ENCODE data around the gene SOX11. TPM values are rescaled to one million over a fixed set of nuclear protein-coding genes. Genes with fewer than 3 reads are reported as not detected.

SOX11 gene
- total RNA-seq, 3 donors from 2014 or later: 0.12 to 9.5 (median 0.14) TPM

GRCh38 chr2:5741242-5741641 lies 49.1 kb downstream of the SOX11 start:
- DNase-seq (no peak), ATAC-seq (no peak)
- TF ChIP-seq, protein P1, sequence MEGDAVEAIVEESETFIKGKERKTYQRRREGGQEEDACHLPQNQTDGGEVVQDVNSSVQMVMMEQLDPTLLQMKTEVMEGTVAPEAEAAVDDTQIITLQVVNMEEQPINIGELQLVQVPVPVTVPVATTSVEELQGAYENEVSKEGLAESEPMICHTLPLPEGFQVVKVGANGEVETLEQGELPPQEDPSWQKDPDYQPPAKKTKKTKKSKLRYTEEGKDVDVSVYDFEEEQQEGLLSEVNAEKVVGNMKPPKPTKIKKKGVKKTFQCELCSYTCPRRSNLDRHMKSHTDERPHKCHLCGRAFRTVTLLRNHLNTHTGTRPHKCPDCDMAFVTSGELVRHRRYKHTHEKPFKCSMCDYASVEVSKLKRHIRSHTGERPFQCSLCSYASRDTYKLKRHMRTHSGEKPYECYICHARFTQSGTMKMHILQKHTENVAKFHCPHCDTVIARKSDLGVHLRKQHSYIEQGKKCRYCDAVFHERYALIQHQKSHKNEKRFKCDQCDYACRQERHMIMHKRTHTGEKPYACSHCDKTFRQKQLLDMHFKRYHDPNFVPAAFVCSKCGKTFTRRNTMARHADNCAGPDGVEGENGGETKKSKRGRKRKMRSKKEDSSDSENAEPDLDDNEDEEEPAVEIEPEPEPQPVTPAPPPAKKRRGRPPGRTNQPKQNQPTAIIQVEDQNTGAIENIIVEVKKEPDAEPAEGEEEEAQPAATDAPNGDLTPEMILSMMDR (IDR thresholded peaks at IDR 0.05): no peak
- no peaks in the 10 kb centered on the region for H3K36me3 ChIP-seq (ENCODE audit: low read depth)
- intact Hi-C loops (cut with DNase I, micrococcal nuclease): no loop called here
- peaks cover 6% of the 10 kb centered on the region for H3K9me3 ChIP-seq
- H3K4me3 ChIP-seq: no peak overlapping the region
- no peaks in the 10 kb centered on the region for H3K4me1 ChIP-seq (ENCODE audit: low read depth)

DNA sequence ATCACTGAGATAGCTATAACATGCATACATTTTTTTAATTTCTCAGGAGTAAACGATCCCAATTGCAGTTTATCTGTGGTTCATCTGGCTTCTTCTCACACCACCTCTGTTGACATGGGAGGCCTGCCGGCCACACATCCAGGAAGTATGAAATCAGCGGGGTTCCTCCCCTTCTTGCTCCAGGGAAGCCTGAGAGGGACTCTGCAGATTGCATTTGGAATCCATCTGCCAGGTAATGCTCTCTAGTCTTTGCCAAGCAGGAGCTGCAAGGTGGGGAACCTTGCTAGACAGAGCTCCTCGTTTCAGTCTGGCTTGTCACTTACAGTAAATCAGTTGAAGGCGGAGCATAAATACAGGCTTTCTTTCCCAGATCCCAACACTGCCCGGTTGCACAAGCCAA lies 49.9 kb downstream of the SOX11 start:
- ATAC-seq (no peak), DNase-seq (no peak)
- H3K9me3 ChIP-seq: peaks cover 6% of the 10 kb centered on the region
- no peaks in the 10 kb centered on the region for H3K4me1 ChIP-seq (ENCODE audit: low read depth)
- no peak overlapping the region for H3K4me3 ChIP-seq
- intact Hi-C loops (cut with DNase I, micrococcal nuclease): no loop called here
- no peaks in the 10 kb centered on the region for H3K36me3 ChIP-seq (ENCODE audit: low read depth)
- TF ChIP-seq, protein P1 (IDR thresholded peaks at IDR 0.05): no peak

- H3K36me3 ChIP-seq (ENCODE audit: low read depth): no peaks in the 10 kb centered on the region
- no peak overlapping the region for H3K4me3 ChIP-seq
Measured at GRCh38 chr2:5748391-5748790, 56.2 kb downstream of the SOX11 start.

GRCh38 chr2:5748946-5749345 lies 56.8 kb downstream of the SOX11 start:
- no peaks in the 10 kb centered on the region for H3K4me1 ChIP-seq (ENCODE audit: low read depth)
- H3K9me3 ChIP-seq: peaks cover 26% of the 10 kb centered on the region
- intact Hi-C loops (cut with DNase I, micrococcal nuclease): no loop called here
- H3K4me3 ChIP-seq: no peak overlapping the region
- TF ChIP-seq, protein P1 (IDR thresholded peaks at IDR 0.05): no peak
- H3K36me3 ChIP-seq (ENCODE audit: low read depth): no peaks in the 10 kb centered on the region
- DNase-seq: no peak
- no peak for ATAC-seq

More at GRCh38 chr2:5748391-5748790, 56.2 kb downstream of the SOX11 start:
- Histone ChIP-seq H3K9me3 (peaks cover 27% of the 10 kb centered on the region), H3K4me1 (ENCODE audit: low read depth) (no peaks in the 10 kb centered on the region)
- ATAC-seq (no peak), DNase-seq (no peak)
- TF ChIP-seq, protein P1 (IDR thresholded peaks at IDR 0.05): no peak
- intact Hi-C loops (cut with DNase I, micrococcal nuclease): no loop called here

DNA sequence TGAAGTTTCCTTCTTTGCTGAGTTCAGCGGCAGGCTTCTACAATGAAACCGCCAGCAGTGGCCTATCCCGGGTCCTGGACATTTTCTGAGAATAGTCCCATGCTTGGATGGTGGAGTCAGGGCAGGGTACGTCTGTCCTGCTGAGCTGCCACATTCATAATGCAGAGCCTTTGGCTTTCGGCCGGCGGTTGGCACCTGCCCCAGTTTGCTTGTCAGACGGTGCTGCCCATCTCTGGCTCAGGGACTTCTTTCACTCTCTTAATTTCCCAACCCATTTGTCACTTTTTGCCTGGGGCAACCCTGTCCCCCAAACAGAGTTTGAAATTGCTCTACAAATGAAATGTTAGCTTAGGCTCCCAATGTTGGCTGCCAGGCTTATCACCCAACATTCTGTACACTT lies 57.2 kb downstream of the SOX11 start:
- TF ChIP-seq, protein P1 (IDR thresholded peaks at IDR 0.05): no peak
- H3K9me3 ChIP-seq: peaks cover 23% of the 10 kb centered on the region
- H3K36me3 ChIP-seq (ENCODE audit: low read depth): no peaks in the 10 kb centered on the region
- intact Hi-C loops (cut with DNase I, micrococcal nuclease): no loop called here
- no peak overlapping the region for H3K4me3 ChIP-seq
- ATAC-seq (no peak), DNase-seq (no peak)
- no peaks in the 10 kb centered on the region for H3K4me1 ChIP-seq (ENCODE audit: low read depth)
